Measurements from ENCODE around the gene MUC22.
"Not testable (repeated sequence)": the region's sequence is repeated elsewhere in the genome, so short reads cannot be mapped to it uniquely, and the experiment has no call there.

MUC22 gene

DNA sequence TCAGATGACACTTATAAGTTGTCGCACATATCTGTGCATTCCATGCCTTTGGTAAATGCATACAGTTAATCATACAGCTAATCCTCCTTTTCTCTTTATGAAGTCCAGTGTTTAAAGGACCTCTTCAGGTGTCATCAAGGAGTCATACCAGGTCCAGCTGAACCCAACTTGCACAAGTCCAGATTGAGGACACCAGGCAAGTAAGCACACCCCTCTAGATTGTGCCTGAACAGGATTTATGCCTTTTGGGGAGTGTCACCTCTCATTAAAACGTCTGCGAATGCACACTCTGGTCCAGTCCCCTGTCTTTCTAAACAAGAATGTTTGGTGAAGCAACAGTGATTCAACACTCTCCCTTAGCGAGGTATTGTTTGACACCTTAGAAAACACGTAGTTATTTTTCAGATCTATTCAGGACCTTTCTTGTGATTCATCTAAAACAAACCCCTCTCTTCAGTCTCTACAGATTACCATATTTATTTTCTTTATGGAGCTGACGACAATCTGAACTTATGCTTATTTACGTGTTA is 53.7 kb downstream of the MUC22 start:
- DNase-seq (ENCODE audit: low read depth) = no peak
- TF ChIP-seq, protein P1, sequence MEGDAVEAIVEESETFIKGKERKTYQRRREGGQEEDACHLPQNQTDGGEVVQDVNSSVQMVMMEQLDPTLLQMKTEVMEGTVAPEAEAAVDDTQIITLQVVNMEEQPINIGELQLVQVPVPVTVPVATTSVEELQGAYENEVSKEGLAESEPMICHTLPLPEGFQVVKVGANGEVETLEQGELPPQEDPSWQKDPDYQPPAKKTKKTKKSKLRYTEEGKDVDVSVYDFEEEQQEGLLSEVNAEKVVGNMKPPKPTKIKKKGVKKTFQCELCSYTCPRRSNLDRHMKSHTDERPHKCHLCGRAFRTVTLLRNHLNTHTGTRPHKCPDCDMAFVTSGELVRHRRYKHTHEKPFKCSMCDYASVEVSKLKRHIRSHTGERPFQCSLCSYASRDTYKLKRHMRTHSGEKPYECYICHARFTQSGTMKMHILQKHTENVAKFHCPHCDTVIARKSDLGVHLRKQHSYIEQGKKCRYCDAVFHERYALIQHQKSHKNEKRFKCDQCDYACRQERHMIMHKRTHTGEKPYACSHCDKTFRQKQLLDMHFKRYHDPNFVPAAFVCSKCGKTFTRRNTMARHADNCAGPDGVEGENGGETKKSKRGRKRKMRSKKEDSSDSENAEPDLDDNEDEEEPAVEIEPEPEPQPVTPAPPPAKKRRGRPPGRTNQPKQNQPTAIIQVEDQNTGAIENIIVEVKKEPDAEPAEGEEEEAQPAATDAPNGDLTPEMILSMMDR (IDR thresholded peaks at IDR 0.05; ENCODE audit: insufficient read depth, low read depth, low read length, missing control alignments) = no peak

DNA sequence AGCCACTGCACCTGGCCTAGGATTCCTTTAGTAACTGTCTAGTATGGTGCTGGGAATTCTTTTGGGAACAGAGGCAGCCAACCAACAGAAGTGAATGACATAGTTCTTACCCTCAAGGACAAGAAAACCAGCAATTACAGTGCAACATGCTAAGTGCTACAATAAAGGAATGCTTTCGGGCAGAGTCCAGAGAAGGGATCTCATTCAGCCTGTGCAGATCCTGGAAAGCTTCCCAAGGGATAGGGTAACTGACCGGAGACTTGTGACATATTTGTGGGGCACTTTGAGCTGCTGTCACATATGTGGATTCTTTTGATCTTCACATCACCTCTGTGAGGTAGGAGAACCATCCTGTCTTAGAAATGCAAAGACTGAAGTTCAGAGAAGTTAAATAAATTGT is 55.3 kb downstream of the MUC22 start:
- DNase-seq (ENCODE audit: low read depth) = no peak
- TF ChIP-seq, protein P1 (IDR thresholded peaks at IDR 0.05; ENCODE audit: insufficient read depth, low read depth, low read length, missing control alignments) = no peak
- no peak overlapping the region for H3K4me3 ChIP-seq (ENCODE audit: low read depth, low read length)

More for the DNA sequence above, 53.7 kb downstream of the MUC22 start:
- no peak overlapping the region for H3K4me3 ChIP-seq (ENCODE audit: low read depth, low read length)

DNA sequence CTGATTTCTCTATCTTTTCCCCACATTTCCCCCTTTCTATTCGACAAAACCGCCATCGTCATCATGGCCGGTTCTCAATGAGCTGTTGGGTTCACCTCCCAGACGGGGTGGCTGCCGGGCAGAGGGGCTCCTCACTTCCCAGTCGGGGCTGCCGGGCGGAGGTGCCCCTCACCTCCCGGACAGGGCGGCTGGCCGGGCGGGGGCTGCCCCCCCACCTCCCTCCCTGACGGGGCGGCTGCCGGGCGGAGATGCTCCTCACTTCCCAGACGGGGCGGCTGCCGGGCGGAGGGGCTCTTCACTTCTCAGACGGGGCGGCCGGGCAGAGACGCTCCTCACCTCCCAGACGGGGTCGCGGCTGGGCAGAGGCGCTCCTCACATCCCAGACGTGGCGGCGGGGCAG is 56.8 kb downstream of the MUC22 start:
- H3K4me3 ChIP-seq (ENCODE audit: low read depth, low read length); DNase-seq (ENCODE audit: low read depth): not testable (repeated sequence)

DNA sequence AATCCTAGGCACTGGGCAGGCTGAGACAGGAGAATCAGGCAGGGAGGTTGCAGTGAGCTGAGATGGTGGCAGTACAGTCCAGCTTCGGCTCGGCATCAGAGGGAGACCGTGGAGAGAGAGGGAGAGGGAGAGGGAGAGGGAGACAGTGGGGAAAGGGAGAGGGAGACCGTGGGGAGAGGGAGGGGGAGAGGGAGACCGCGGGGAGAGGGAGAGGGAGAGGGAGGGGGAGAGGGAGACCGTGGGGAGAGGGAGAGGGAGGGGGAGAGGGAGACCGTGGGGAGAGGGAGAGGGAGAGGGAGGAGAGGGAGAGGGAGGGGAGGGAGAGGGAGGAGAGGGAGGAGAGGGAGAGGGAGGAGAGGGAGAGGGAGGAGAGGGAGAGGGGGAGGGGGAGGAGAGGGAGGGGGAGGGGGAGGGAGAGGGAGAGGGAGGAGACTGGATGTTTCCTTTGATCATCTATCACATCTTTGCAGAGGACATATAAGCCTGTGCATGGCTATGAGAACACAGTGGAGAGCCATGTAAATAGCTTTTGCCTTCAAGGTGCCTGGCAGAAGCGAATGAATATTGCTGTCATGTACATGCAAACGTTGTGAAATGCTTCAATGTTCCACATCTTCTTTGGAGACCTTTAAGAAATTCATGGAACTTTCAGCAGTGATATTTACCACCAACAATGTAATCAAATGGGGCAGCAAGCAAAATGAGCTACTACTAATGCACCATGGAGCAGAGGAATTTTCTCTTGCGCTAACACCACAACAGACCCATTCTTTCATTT is 57.8 kb downstream of the MUC22 start:
- H3K4me3 ChIP-seq (ENCODE audit: low read depth, low read length); DNase-seq (ENCODE audit: low read depth): not testable (repeated sequence)

DNA sequence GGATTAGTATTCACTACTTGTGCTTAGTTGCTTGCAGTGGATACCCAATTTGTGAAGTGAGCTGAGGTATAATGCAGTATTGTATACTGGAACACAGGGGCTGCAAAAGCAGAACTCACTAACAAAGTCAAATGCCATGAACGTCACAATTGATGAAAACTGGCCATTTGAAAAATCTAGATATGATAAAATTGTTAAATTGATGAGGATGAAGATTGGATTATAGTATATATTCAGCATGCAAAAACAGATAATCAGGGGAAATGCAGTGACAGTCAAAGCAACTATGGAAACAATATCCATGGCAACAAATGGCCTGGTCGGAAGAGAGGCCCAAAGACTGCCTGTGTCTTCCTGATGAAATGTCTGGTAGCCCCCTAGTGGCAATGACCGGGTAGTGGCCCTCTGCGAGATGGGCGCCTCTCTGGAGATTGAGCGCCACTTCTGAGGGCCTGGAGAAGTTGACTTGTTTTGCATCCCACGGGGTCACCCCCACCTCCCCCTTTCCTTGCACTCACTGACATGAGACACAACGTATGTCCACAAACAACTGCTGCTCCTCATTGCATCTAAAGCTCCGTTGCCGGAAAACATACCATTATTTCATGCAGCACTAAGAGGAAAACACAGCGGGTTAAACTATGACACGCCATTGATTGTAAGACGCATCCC is 58.5 kb downstream of the MUC22 start:
- TF ChIP-seq, protein P1 (IDR thresholded peaks at IDR 0.05; ENCODE audit: insufficient read depth, low read depth, low read length, missing control alignments) = peak; percentile 95
- peak; percentile 83 for DNase-seq (ENCODE audit: low read depth)
- H3K4me3 ChIP-seq (ENCODE audit: low read depth, low read length) = no peak overlapping the region

DNA sequence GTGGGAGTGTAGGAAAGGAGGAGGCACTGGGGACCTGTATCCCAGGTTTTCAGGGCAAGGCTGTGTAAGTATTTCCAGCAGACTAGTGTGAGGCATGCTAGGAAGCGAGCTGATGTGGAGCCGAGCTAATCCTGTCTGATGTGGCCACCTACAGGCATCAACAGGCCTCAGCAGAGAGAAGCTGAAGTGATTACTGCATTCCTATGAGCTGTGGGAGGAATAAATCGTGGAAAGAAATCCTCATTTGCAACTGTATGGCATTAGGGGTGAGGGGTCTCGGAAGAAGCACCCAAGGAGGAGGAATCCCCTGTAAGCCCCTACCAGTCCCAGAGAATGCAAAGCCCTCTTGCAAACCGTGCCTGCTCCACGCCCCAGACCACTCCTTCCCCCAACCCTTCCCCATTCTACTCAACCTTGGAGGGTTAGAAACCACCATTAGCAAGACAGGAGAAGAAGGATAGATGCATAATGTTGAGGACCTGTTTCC is 60.5 kb downstream of the MUC22 start:
- peak; percentile 34 for DNase-seq (ENCODE audit: low read depth)
- H3K4me3 ChIP-seq (ENCODE audit: low read depth, low read length) = no peak overlapping the region
- TF ChIP-seq, protein P1 (IDR thresholded peaks at IDR 0.05; ENCODE audit: insufficient read depth, low read depth, low read length, missing control alignments) = peak; percentile 31

DNA sequence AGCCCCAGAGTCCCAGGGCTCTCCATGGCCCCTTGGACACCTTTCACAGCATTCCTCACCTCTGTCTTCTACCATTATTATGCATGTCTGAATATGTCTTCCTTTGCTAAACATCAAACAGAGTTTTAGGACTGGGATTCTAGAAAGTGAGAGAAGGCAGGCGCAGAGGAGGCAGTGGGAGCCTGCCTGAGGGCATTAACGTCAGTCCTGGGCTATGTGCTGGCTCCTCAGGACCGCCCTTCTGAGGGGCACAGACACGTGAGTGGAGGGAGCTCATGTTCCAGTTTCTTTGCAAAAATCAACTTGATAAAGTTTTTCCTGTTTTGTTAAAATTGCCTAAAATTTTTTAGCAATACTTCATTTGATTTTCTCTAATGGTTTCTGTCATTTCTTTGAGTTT is 64.1 kb downstream of the MUC22 start:
- DNase-seq (ENCODE audit: low read depth) = no peak
- no peak overlapping the region for H3K4me3 ChIP-seq (ENCODE audit: low read depth, low read length)
- TF ChIP-seq, protein P1 (IDR thresholded peaks at IDR 0.05; ENCODE audit: insufficient read depth, low read depth, low read length, missing control alignments) = no peak

Data from GM12865 (cell line).